Lower lobe of right lung (tissue), 2 donors: ENCODE measurements around the gene SPACA4. TPM values are rescaled to one million over a fixed set of nuclear protein-coding genes. Genes with fewer than 3 reads are reported as not detected.

Source experiments
- ATAC-seq, 2 donors: fragments of 200-7000 bp; cut with Tn5 transposase; one replicate each; pipeline ENCODE4 v1.9.1; 2020 to 2022; ENCODE audit warnings: mild to moderate bottlenecking in 2 of 2, moderate library complexity in 2 of 2
- DNase-seq: peaks from one replicate; pipeline ENCODE4 v3.0.0-alpha.2; 2020
- H3K27ac ChIP-seq: fragments of 200-600 bp; one replicate; pipeline ENCODE4 v1.8.0; 2022
- H3K27me3 ChIP-seq: fragments of 200-600 bp; one replicate; pipeline ENCODE4 v1.8.0; 2022; ENCODE audit warnings: low read depth
- H3K36me3 ChIP-seq: fragments of 200-600 bp; one replicate; pipeline ENCODE4 v1.8.0; 2022; ENCODE audit warnings: mild to moderate bottlenecking
- H3K4me1 ChIP-seq: fragments of 200-600 bp; one replicate; pipeline ENCODE4 v1.8.0; 2022
- H3K4me3 ChIP-seq: fragments of 200-600 bp; one replicate; pipeline ENCODE4 v1.8.0; 2022; ENCODE audit warnings: mild to moderate bottlenecking
- H3K9me3 ChIP-seq: fragments of 200-600 bp; one replicate; pipeline ENCODE4 v1.8.0; 2022
- CTCF ChIP-seq: fragments of 200-600 bp; IDR thresholded peaks from one replicate; pipeline ENCODE4 v1.8.0; 2022; ENCODE audit warnings: antibody characterized with exemption, mild to moderate bottlenecking
- intact Hi-C: fragments of 100-400 bp; cut with DNase I; formaldehyde crosslinking; loops from one replicate; pipeline ENCODE4 v1.11.0; 2022
- long read RNA-seq: library from polyadenylated mRNA; unstranded; transcript quantifications from one replicate; pipeline ENCODE4 v2.0.0, GENCODE V29; 2021
- total RNA-seq: library from RNA; stranded (reverse); fragmentation: NEBNext Ultra II Directional; extraction: Animal tissue kit (Norgen Biotek cat#: 25700); gene quantifications from one replicate; pipeline ENCODE4 v1.2.1, GENCODE V29; 2021
- donor health status: DM: no; HTN: yes; CAD: no; lungs with severe emphysema.

The SPACA4 gene
- total RNA-seq, result not detected
- long read RNA-seq, result 0 reads

GRCh38 chr19:48606463-48607358 is at the start of gene SPACA4:
Gene SPACA4 (plus strand): TSS chr19:48606742. CDS start chr19:48606979, 237 bp downstream.
- H3K4me1 ChIP-seq, result no peaks in the 10 kb centered on the region
- intact Hi-C loops, result no loop called here
- ATAC-seq, result no peak
- H3K9me3 ChIP-seq, result no peaks in the 10 kb centered on the region
- DNase-seq, result no peak
- no peak within 1 kb of the TSS for H3K27ac ChIP-seq
- no peak within 1 kb of the TSS for H3K4me3 ChIP-seq
- no peaks in the 10 kb centered on the region for H3K27me3 ChIP-seq
- H3K36me3 ChIP-seq, result no peaks in the 10 kb centered on the region
- TF ChIP-seq CTCF, result no peak

DNA sequence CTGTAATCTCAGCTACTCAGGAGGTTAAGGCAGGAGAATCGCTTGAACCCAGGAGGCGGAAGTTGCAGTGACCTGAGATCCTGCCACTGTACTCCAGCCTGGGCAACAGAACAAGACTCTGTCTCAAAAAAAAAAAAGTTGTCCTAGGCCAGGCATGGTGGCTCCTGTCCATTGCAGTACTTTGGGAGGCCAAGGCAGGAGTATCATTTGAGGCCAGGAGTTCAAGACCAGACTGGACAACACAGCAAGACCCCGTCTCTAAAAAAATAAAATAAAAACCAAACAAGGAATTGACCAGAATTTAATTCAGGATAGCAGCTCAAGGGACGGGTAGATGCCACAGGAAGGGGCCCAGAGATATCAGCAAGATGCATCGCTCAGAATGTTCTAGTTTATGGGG is 49.7 kb upstream of the SPACA4 start:
- H3K27ac ChIP-seq, result no peak overlapping the region
- peaks cover 4% of the 10 kb centered on the region for H3K27me3 ChIP-seq
- no peaks in the 10 kb centered on the region for H3K36me3 ChIP-seq
- H3K4me3 ChIP-seq, result no peak overlapping the region
- DNase-seq (no peak), ATAC-seq (no peak)
- TF ChIP-seq CTCF, result no peak
- no peaks in the 10 kb centered on the region for H3K9me3 ChIP-seq
- H3K4me1 ChIP-seq, result peaks cover 5% of the 10 kb centered on the region
- intact Hi-C loops, result no loop called here

DNA sequence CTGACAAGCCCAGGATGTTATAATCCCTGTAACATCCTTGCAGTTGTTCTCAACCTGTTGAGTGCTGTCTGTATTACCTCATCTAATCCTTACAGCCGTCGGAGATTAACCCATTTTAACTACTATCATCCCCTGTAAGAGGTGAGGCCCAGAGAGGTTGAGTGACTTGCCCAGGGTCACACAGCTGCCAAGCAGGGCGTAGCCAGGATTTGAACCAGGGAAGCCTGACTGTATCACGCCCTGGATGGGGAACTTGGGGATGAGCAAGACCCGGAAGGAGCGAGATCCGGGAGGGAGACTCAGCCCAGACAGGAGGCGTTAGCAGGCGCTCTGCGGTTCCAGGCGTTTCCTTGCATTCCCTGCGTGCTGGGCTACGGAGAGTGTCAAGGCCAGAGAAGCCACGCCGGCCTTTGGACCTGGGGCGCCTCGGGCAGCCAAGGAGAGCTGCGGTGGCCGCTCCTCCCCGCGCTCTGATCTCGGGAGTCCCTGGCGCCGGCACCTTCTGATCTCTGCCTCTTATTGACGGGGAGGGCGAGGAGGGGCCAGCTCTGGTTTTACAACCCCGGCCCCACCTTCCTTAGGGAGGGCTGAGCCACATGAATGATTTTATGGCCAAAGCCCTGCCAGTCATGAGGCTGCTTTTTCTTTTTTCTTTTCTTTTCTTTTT is 48.4 kb upstream of the SPACA4 start:
- DNase-seq (peak; percentile 71), ATAC-seq (peak; percentile 56 to 66)
- Histone ChIP-seq H3K4me3 (no peak overlapping the region), H3K4me1 (peaks cover 5% of the 10 kb centered on the region), H3K27ac (peak overlapping the region; percentile 18), H3K9me3 (no peaks in the 10 kb centered on the region), H3K27me3 (peaks cover 4% of the 10 kb centered on the region), H3K36me3 (no peaks in the 10 kb centered on the region)
- intact Hi-C loops, result no loop called here
- no peak for TF ChIP-seq CTCF

DNA sequence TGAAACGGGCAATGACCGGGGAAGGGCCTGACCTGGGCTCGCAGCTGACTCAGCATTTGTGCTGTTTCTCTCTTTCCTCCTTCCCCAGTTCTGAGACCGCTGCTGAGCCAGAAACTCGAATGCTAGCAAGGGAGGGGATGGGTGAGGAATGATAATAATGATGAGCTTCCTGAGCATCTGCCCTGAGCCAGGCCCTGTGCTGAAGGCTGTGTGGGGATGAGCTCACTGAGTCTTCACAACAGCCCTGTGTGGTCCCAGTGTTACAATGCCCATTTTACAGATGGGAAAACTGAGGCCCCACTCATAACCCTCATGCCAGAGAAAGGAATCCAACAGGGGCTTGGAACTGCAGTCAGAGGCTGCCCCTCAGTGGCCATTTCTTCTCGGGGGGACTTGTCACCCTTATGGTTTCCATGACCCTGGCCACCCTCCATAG is 46.4 kb upstream of the SPACA4 start:
- no peak for TF ChIP-seq CTCF
- no peaks in the 10 kb centered on the region for H3K9me3 ChIP-seq
- DNase-seq, result no peak
- H3K27ac ChIP-seq, result no peak overlapping the region
- H3K27me3 ChIP-seq, result peaks cover 4% of the 10 kb centered on the region
- no peak overlapping the region for H3K4me3 ChIP-seq
- intact Hi-C loops, result no loop called here
- no peaks in the 10 kb centered on the region for H3K36me3 ChIP-seq
- no peak for ATAC-seq
- peaks cover 5% of the 10 kb centered on the region for H3K4me1 ChIP-seq

DNA sequence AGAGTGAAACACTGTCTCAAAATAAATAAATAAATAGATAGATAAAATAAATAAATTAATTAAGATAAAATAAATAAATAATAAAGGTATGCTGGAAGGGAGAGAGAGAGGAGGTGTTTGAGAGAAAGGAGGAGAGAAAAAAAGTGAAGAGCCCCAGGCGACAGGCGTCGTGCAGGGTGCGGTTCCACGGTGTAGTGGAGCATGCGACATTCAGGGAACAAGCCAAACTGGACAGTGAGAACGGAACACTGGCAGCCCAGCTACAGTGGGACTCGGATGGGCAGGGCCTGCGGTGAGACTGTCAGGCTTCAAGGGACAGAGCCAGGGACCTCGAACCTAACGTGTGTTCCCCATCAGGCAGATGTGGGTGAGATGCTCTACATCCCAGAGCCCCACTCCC is 45.1 kb upstream of the SPACA4 start:
- DNase-seq, result no peak
- H3K36me3 ChIP-seq, result no peaks in the 10 kb centered on the region
- TF ChIP-seq CTCF, result no peak

More for the DNA sequence above, 45.1 kb upstream of the SPACA4 start:
- no peak overlapping the region for H3K4me3 ChIP-seq
- peaks cover 4% of the 10 kb centered on the region for H3K27me3 ChIP-seq
- H3K4me1 ChIP-seq, result peaks cover 5% of the 10 kb centered on the region
- intact Hi-C loops, result no loop called here
- ATAC-seq, result no peak
- H3K9me3 ChIP-seq, result no peaks in the 10 kb centered on the region
- H3K27ac ChIP-seq, result no peak overlapping the region
